GM12878 (cell line): Measurements from ENCODE around the gene MYLK3. TPM values are rescaled to one million over a fixed set of nuclear protein-coding genes. Genes with fewer than 3 reads are reported as not detected.

Source experiments
- ATAC-seq: fragments of 200-7000 bp; cut with Tn5 transposase; 3 replicates; pipeline ENCODE4 v1.9.1; 2020; ENCODE audit warnings: mild to moderate bottlenecking, moderate library complexity
- BruUV-seq: library from RNA; stranded (reverse); fragments of 400-500 nt; replicated peaks from 2 replicates; lab custom pipeline; 2021; lab: Mats Ljungman, UMichigan
- CTCF ChIA-PET: fragments of 300-600 bp; sonication (Branson Sonifier 250); formaldehyde crosslinking; extraction: SDS; loops from one replicate; lab custom pipeline; 2021; ENCODE audit warnings: inconsistent platforms; lab: Yijun Ruan, JAX
- POLR2A ChIA-PET: fragments of 350-600 bp; formaldehyde crosslinking; extraction: SDS; loops from one replicate; lab custom pipeline; 2021; ENCODE audit warnings: inconsistent platforms; lab: Charles Lee
- RAD21 ChIA-PET: fragments of 300-600 bp; sonication (Branson Sonifier 250); formaldehyde crosslinking; loops from one replicate; lab custom pipeline; 2023; ENCODE audit warnings: antibody characterized with exemption; ENCODE audit not compliant: unreplicated experiment; lab: Charles Lee
- SMC1A ChIA-PET: fragments of 300-600 bp; sonication (Branson Sonifier 250); formaldehyde crosslinking; loops from one replicate; lab custom pipeline; 2023; ENCODE audit not compliant: unreplicated experiment, uncharacterized antibody; lab: Charles Lee
- DNase-seq: peaks from one replicate; pipeline ENCODE4 v3.0.0-alpha.2; 2011; ENCODE audit warnings: low read depth, low spot score
- FAIRE-seq: peaks from 3 replicates; lab custom pipeline; 2011; peaks lifted over from hg19 to GRCh38; lab: Jason Lieb, UNC
- H2AFZ ChIP-seq: 2 replicates; pipeline ENCODE4 v1.6.0; 2011; ENCODE audit warnings: low read depth, low read length, control low read depth; ENCODE audit not compliant: control insufficient read depth
- H3K27ac ChIP-seq: 2 replicates; pipeline ENCODE4 v1.5.1; 2011; ENCODE audit warnings: control low read depth; ENCODE audit not compliant: control insufficient read depth, insufficient read depth
- H3K27me3 ChIP-seq, 2 experiments: replicated peaks in 1 of 2; 2 replicates each; pipeline versions ENCODE4 v1.6.0 to v1.6.1; 2011; ENCODE audit warnings: low read length in 1 of 2; ENCODE audit not compliant: control insufficient read depth in 2 of 2, insufficient read depth in 2 of 2
- H3K36me3 ChIP-seq, 2 experiments: 2 replicates each; pipeline ENCODE4 v1.5.1; 2011; ENCODE audit warnings: low read length in 1 of 2; ENCODE audit not compliant: control insufficient read depth in 2 of 2, insufficient read depth in 2 of 2
- H3K4me1 ChIP-seq: 2 replicates; pipeline ENCODE4 v1.6.1; 2011; ENCODE audit warnings: mild to moderate bottlenecking, low read length, moderate library complexity, mixed read lengths; ENCODE audit not compliant: control insufficient read depth, insufficient read depth
- H3K4me2 ChIP-seq: 2 replicates; pipeline ENCODE4 v1.6.0; 2011; ENCODE audit warnings: control low read depth; ENCODE audit not compliant: control insufficient read depth, insufficient read depth
- H3K4me3 ChIP-seq: fragments of 200-600 bp; sonication (generic); 2 replicates; pipeline ENCODE4 v1.5.1; 2016
- H3K79me2 ChIP-seq: 2 replicates; pipeline ENCODE4 v1.6.0; 2011; ENCODE audit warnings: low read length; ENCODE audit not compliant: control insufficient read depth, insufficient read depth
- H3K9ac ChIP-seq: 2 replicates; pipeline ENCODE4 v1.8.0; 2011; ENCODE audit warnings: low read length, control low read depth, mixed read lengths; ENCODE audit not compliant: control insufficient read depth, insufficient read depth
- H3K9me3 ChIP-seq: replicated peaks from 3 replicates; pipeline ENCODE4 v1.5.1; 2011; ENCODE audit warnings: mild to moderate bottlenecking, low read length; ENCODE audit not compliant: control insufficient read depth, insufficient read depth
- H4K20me1 ChIP-seq: 2 replicates; pipeline ENCODE4 v1.6.0; 2011; ENCODE audit not compliant: control insufficient read depth, insufficient read depth
- CEBPB ChIP-seq, 2 experiments: fragments of 150-350 bp in 1 of 2; IDR thresholded peaks; 2 replicates each; pipeline ENCODE4 v1.6.1; 2012 to 2014; ENCODE audit warnings: low read depth in 2 of 2, low read length in 2 of 2, borderline replicate concordance in 1 of 2, inconsistent platforms in 1 of 2
- CREB1 ChIP-seq: IDR thresholded peaks from 2 replicates; pipeline ENCODE4 v1.6.1; 2012; ENCODE audit warnings: low read depth, mild to moderate bottlenecking, inconsistent platforms
- CTCF ChIP-seq, 3 experiments: IDR thresholded peaks in 2 of 3; conservative IDR thresholded peaks in 1 of 3; 2 replicates each; pipeline ENCODE4 v1.5.1; 2011; ENCODE audit warnings: low read depth in 3 of 3, low read length in 3 of 3, mild to moderate bottlenecking in 3 of 3, control low read depth in 2 of 3, moderate library complexity in 2 of 3, inconsistent platforms in 1 of 3, mixed read lengths in 1 of 3; ENCODE audit not compliant: control insufficient read depth in 2 of 3, insufficient read depth in 1 of 3; ENCODE audit errors: extremely low read depth in 1 of 3
- EGR1 ChIP-seq, 2 experiments: IDR thresholded peaks; 1 replicate in 1 of 2; 2 replicates in 1 of 2; pipeline ENCODE4 v1.6.1; 2011 to 2012; ENCODE audit warnings: low read depth in 2 of 2, low read length in 2 of 2, borderline replicate concordance in 1 of 2, mild to moderate bottlenecking in 1 of 2, moderate library complexity in 1 of 2
- KDM1A ChIP-seq: fragments of 200-600 bp; sonication (generic); IDR thresholded peaks from 2 replicates; pipeline ENCODE4 v1.6.1; 2016; ENCODE audit warnings: borderline replicate concordance
- NBN ChIP-seq: fragments of 450-650 bp; IDR thresholded peaks from 2 replicates; pipeline ENCODE4 v1.6.1; 2016
- TBL1XR1 ChIP-seq: IDR thresholded peaks from 2 replicates; pipeline ENCODE4 v1.6.1; 2012; ENCODE audit warnings: low read depth, low read length, improper control_type of control experiment
- ZNF384 ChIP-seq: IDR thresholded peaks from 2 replicates; pipeline ENCODE4 v1.6.1; 2012; ENCODE audit warnings: low read depth, mild to moderate bottlenecking, low read length, improper control_type of control experiment, borderline replicate concordance
- WGBS: methylation state at CpG from one replicate; pipeline ENCODE4 v1.1.6; 2016; ENCODE audit warnings: low lambda C conversion rate; ENCODE audit not compliant: insufficient replicate concordance, insufficient coverage; ENCODE audit errors: missing lambda C conversion rate; 5-methylcytosine and 5-hydroxymethylcytosine counted together
- in situ Hi-C: fragments of 300-500 bp; cut with MboI; formaldehyde crosslinking; loops from 9 replicates; pipeline ENCODE4 v1.14.3; 2018; ENCODE audit warnings: mixed read lengths
- intact Hi-C: fragments of 100-400 bp; cut with micrococcal nuclease; formaldehyde crosslinking; loops from one replicate; pipeline ENCODE4 v1.14.2; 2022; ENCODE audit not compliant: unreplicated experiment
- polyA plus RNA-seq, 11 experiments: library from polyadenylated mRNA; depleted of rRNA in 4 of 11; unstranded in 6 of 11; stranded (reverse) in 5 of 11; fragments of >200 nt; fragmentation: Nextera tagmentation in 4 of 11; fragmentation: Illumina TruSeq in 1 of 11; extraction: Ambion mirVana in 4 of 11; extraction: Trizol in 1 of 11; gene quantifications; 1 replicate in 1 of 11; 2 replicates in 10 of 11; pipeline versions ENCODE4 v1.2.1 to v1.2.3, GENCODE V29; 2011 to 2016; ENCODE audit warnings: inconsistent platforms in 2 of 11, missing spikeins in 2 of 11, low read depth in 1 of 11
- total RNA-seq, 4 experiments: library from RNA; depleted of rRNA in 3 of 4; stranded (reverse); fragments of >200 nt in 3 of 4; fragmentation: Illumina TruSeq in 1 of 4; extraction: Trizol in 1 of 4; gene quantifications; 2 replicates each; pipeline versions ENCODE4 v1.2.1 to v1.2.3, GENCODE V29; 2013 to 2021
- TF ChIP-seq, protein P1 (sequence below): IDR thresholded peaks from 2 replicates; pipeline ENCODE4 v1.6.1; 2012; ENCODE audit warnings: low read length, inconsistent platforms
- TF ChIP-seq, protein P2 (sequence below): IDR thresholded peaks from 2 replicates; pipeline ENCODE4 v1.6.1; 2012; ENCODE audit warnings: low read depth, low read length, improper control_type of control experiment

Gene MYLK3
- total and polyA plus RNA-seq, 10 of the 15 experiments (the other 5 are each of a cell fraction or from before 2014, with no cell fraction given) = 0.02 to 0.46 (median 0.17) TPM

GRCh38 chr16:46701615-46702014 lies 46.5 kb downstream of the MYLK3 start:
- in situ Hi-C loops (no loop called here), intact Hi-C loops (no loop called here)
- H2AFZ ChIP-seq = no peak overlapping the region
- no peaks in the 10 kb centered on the region for H3K27me3 ChIP-seq
- 100% methylated on average over 4 of the region's 4 CpGs for WGBS
- ChIA-PET SMC1A (no interaction called here), CTCF (no interaction called here), RAD21 (no interaction called here)
- H3K4me2 ChIP-seq = no peak overlapping the region
- ATAC-seq = no peak
- no peaks in the 10 kb centered on the region for H3K4me1 ChIP-seq
- H3K27ac ChIP-seq = no peak overlapping the region
- no peak for DNase-seq
- no peaks in the 10 kb centered on the region for H3K79me2 ChIP-seq
- BruUV-seq = no TSS peak
- TF ChIP-seq CREB1 (no peak), EGR1 (IDR thresholded peaks at IDR 0.05; ENCODE audit: borderline replicate concordance in 1 of 2, low read depth in 2 of 2, low read length in 2 of 2) (no peak), CTCF (IDR thresholded peaks at IDR 0.05 in 2 of 3, conservative IDR thresholded peaks at IDR 0.05 in 1 of 3; ENCODE audit: control insufficient read depth in 2 of 3, extremely low read depth in 1 of 3, insufficient read depth in 1 of 3, low read depth in 3 of 3, low read length in 3 of 3) (no peak), ZNF384 (no peak), KDM1A (no peak), TBL1XR1 (no peak), CEBPB (IDR thresholded peaks at IDR 0.05; ENCODE audit: borderline replicate concordance in 1 of 2, low read depth in 2 of 2, low read length in 2 of 2) (no peak), NBN (no peak)
- TF ChIP-seq, protein P1, sequence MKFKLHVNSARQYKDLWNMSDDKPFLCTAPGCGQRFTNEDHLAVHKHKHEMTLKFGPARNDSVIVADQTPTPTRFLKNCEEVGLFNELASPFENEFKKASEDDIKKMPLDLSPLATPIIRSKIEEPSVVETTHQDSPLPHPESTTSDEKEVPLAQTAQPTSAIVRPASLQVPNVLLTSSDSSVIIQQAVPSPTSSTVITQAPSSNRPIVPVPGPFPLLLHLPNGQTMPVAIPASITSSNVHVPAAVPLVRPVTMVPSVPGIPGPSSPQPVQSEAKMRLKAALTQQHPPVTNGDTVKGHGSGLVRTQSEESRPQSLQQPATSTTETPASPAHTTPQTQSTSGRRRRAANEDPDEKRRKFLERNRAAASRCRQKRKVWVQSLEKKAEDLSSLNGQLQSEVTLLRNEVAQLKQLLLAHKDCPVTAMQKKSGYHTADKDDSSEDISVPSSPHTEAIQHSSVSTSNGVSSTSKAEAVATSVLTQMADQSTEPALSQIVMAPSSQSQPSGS = no peak
- TF ChIP-seq, protein P2, sequence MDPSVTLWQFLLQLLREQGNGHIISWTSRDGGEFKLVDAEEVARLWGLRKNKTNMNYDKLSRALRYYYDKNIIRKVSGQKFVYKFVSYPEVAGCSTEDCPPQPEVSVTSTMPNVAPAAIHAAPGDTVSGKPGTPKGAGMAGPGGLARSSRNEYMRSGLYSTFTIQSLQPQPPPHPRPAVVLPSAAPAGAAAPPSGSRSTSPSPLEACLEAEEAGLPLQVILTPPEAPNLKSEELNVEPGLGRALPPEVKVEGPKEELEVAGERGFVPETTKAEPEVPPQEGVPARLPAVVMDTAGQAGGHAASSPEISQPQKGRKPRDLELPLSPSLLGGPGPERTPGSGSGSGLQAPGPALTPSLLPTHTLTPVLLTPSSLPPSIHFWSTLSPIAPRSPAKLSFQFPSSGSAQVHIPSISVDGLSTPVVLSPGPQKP = no peak
- TF ChIP-seq, all 136 proteins: peak for 0
- no peak for FAIRE-seq
- H3K9ac ChIP-seq = no peak overlapping the region
- H3K9me3 ChIP-seq = no peaks in the 10 kb centered on the region
- H4K20me1 ChIP-seq = no peaks in the 10 kb centered on the region
- H3K4me3 ChIP-seq = no peak overlapping the region
- POLR2A ChIA-PET = interaction anchor here (0.6 kb wide), 1 partner anchor 67 kb away, joined by 3 read pairs; no protein-coding TSS in a partner anchor
- peaks cover 0 to 9% of the 10 kb centered on the region in 2 experiments; a peak in 1 of 4 replicates for H3K36me3 ChIP-seq
